Stimulated activated CD8-positive, alpha-beta memory T cell treated with anti-CD3 and anti-CD28 coated beads, Interleukin-4, amount 100 ng/mL, for 4 hours (primary cell): ENCODE measurements around the gene GALNT2.
A peak's percentile ranks its signal among the peaks of the same experiment; 100 is the strongest.

Source experiments
- DNase-seq, 2 donors: peaks; one replicate each; pipeline ENCODE4 v3.0.0-alpha.2; 2020; ENCODE audit warnings: low read depth in 2 of 2, low spot score in 1 of 2

Gene GALNT2

DNA sequence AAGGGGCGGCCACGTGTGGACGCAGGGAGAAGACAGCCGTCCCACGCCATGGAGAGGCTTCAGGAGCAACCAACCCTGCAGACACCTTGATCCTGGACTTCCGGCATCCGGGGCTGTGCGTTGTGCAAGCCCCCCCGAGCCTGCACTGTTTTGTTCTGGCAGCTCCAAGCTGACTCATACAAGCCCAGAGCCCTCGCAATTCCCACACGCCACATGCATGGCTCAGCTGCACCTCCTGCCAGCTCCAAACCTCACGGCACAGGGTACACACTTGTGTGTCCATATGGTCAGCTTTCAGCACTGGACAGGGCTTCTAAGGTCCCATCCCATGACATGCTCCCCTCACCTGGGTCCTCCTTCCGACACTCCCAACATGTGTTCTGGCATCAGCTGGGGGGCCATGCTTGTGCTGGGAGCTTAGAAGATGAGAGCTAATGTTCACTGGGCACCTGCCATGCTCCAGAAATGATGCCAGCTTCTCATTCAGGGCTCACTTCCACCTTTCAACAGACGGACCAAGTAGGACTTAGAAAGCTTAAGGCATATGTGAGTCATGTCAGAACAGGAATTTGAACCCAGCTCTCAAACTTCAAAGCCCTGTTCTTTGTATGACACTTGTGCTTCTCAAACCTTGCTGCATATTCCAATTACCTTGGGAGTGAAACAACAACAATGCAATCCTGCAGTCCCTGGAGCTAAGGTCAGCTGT lies 221.8 kb downstream of the GALNT2 start:
- DNase-seq, result no peak

DNA sequence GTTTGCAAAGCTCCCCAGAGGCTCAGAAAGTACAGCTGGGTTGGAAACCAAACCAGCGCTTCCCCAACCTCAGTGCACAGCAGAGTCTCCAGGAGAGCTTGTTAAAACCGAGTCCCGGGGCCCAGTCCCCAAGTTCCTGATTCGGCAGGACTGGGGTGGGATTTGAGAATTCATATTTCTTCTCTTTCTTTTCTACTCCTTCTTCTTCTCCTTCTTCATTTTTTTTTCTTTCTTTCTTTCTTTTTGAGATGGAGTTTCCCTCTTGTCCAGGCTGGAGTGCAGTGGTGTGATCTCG lies 222.3 kb downstream of the GALNT2 start:
- DNase-seq, result no peak

DNA sequence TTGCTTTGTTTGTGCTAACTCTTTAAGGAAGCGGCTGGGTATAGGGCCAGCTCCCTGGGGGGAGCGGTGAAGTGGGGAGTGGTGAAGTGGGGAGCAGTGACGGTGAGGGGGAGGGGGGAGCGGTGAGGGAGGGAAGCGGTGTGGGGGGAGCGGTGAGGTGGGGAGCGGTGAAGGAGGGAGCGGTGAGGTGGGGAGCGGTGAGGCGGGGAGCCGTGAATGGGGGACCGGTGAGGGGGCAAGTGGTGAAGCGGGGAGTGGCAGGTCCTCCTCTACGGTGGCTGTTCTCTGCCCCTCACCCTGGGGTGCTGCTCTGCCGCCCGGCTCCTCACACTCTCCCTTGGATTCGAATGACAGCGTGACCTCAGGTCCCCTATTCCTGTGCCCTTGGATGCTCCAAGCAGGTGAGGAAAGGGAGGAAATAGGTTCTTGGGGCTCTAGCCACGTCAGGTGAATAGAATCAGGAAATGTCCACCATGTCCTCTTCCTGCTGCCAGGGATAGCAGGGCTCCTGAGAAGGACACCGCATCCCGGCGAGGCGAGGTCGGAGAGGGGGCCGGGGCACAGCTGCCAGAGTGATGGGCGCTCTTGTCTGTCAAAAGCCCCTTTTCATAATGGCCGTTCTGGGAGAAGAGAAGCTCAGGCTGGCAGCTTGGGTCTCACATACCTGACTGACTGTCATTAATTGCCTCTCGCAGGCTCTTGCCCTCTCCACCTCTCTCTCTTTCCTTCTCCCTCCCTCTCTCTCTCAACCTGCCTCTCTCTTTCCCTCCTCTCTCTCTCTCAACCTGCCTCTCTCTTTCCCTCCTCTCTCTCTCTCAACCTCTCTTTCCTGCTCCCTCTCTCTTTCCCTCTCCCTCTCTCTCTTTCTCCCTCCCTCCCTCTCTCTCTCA lies 224.9 kb downstream of the GALNT2 start:
- DNase-seq, result no peak

DNA sequence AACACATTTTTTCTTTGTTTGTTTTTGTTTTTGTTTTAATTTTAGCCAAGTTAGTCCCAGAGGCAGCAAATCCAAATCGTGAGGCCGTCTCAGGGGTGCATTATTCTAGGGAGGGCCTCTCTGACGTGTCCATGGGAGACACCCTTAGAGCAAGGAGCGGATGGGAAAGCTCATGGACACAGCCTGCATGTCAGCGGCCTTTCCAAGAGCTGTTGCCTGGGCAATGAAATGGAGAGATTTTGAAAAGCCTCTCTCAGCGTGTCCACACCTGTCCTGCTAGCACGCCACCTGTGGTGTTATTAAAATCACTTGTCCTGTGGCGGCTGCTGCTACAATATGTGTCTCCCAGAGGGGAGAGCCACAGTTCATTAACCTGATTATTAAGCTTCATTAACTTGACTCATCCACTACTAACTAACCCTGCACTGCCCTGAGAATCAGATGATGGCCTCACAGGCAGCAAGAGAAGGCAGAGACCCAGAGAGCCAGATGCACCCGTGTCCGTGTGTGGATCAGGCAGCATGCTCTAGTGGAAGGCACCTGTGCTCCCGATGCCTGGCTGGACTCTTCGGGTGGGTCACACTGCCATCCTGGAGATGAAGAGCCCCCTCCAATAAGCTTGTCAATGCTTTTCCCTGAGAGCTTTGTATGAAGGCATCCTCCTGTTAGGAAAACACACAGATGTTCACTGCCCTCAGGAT lies 225.8 kb downstream of the GALNT2 start:
- DNase-seq, result no peak

DNA sequence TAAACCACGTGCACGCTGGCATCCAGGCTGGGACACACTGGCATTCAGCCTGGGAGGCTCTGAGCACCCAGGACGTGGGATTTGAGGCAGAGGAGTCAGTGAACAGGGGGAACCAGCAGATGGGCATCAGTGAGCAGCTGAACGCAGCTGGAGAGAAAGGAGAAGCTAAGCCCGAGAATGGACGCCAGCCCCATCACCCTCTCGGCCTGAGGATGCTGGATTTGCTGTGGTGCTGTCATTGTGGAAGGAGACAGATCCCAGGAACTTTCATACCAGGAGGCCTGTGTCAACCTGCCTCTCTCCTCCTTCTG lies 226.3 kb downstream of the GALNT2 start:
- no peak for DNase-seq

DNA sequence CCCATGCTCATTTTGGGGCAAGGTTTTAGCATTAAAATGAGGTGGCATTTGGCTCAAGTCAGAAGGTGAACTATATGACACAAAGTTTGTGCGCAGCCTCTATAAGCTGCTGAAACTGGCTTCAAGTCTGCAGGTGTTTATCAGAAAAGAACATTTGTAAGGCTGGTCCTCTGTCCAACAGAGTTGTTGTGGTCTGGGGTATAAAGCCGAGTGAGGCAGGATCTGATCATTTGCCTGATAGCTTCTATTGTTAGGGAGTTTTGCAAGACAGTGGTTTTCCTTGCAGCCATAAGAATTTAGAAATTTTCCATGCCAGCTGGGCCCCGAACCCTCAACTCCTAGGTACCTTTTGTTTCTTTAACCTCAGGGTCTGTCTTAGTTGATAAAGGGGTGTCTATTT lies 228.3 kb downstream of the GALNT2 start:
- no peak for DNase-seq

DNA sequence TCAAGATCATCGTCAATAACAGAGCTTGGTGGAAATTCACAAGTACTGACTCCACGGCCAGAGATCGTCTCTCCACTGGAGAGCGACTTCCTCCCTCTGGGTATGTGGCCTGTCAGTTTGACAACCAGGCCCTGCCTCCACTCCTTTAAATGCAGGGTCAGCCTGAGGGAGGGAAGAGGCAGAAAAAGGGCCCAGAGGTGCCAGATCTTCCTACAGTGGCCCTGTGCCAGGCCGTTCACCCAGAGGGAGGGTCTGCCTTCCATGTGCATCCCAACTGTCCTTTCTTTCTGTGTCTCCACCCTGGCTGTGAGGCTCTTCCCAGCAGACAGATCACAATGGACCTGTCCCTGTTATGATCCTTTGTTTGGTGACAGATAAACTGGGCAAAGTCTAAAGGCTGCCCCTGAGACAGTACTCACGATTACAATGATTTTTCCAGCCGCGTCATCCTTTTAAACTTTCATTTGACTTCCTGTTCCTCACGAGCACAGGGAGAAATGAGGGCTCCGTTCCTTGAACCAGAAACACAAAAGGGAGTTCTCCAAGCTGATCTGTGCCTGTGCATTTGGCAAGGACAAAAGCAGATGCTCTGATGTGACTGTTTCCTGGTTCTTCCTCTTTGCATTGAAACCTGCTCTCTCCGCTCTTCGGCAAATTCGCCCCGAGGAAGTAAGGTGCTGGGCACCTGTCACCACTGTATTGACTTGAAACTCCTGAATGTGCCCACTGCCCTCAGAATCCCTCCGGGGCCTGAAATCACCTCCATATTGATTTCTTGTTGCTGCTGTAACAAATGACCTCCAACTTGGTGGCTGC lies 232.4 kb downstream of the GALNT2 start:
- no peak for DNase-seq

DNA sequence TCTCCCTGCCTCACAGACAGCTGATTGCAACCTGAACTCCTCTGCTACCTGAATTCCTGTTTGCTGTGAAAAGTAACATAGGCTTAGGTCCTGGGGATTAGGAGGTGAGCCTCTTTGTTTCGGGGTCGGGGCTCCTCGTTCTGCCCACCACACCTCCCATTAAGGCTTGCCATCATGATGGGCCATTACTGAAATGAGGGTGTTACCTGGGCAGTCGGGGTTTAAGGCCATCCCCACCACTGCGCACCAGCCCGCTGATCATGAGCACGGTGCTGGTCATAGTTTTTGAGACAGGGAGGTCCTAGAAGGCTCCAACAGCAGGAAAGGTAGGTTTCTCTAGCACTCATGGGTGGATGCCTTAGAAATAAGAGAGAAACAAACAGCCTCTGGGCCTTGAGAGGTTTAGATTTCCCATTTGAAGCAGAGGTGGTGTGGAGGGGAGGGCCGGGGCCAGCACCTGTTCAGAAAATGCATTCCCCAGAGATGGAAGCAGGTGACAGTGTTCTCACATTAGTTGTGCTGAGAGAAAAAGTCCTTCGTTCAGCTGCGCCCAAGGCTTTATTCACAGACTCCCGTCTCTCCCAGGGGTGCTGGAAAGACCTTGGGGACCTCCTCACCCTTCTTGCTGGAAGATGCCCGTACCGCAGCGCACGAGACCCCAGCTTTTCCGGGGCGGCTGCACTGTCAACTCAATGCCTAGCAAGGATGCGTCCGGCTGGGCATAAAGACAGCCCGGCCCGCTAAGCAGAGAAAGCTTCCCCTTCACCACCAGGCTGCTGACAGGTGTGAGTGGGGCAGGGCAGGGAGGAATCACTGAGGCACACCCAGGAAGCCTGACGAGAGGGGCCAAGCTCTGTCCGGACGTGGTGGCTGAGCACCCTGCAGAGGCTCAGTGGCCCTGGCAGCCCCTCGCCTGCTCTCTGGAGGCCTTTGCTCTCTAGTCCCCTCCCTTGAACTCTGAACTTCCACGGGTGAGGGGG lies 233.6 kb downstream of the GALNT2 start:
- no peak for DNase-seq

DNA sequence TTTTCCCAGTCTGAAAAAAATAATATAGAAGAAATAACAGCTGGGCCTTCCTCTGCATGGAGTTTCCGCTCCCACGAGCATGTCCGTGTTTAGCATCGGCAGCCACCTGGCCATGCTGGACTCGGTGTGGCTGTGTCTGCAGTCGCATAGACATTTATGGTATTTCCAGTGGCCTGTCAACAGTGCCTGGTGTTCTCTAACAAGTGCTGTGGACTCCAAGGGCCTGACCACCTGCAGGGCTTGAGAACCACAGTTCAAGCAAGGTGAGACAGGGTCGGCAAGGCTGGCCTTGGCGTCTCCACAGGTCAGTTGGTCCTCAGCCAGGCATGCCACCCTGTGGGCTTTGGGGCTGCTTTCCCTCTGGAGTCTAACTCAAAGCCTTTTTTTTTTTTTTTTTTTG lies 234.3 kb downstream of the GALNT2 start:
- no peak for DNase-seq

DNA sequence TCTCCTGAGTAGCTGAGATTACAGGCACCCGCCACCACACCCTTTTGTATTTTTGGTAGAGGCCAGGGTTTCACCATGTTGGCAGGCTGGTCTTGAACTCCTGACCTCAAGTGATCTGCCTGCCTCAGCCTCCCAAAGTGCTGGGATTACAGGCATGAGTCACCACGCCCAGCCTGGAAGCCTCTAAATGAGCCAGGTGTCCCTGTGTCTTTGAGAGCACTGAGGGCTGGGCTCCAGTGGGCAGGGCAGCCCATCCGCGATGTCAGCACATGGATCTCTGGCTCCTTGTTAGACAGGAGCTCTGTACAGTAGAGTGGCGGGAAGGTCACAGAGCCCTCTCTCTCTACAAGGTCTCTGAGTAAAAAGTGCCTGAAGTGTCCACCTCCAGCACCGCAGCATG lies 234.8 kb downstream of the GALNT2 start:
- DNase-seq, result no peak

DNA sequence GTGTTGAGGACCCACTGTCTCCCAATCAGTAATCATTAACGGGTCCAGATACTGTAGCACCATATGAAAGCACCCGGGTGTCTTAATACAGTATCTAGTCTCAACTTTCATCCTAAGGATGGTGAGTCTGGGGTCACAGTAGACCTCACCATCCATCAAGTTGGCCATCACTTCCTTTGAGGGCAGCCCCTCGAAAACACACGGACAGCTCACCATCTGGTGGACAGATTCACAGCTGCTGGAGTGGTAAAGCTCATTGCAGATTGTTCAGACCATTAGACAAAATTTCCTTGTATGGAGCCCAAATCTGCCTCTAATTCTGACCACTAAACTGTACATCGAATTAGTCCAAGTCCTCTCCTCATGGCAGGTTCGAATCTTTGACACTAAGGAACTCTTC lies 236.0 kb downstream of the GALNT2 start:
- no peak for DNase-seq

DNA sequence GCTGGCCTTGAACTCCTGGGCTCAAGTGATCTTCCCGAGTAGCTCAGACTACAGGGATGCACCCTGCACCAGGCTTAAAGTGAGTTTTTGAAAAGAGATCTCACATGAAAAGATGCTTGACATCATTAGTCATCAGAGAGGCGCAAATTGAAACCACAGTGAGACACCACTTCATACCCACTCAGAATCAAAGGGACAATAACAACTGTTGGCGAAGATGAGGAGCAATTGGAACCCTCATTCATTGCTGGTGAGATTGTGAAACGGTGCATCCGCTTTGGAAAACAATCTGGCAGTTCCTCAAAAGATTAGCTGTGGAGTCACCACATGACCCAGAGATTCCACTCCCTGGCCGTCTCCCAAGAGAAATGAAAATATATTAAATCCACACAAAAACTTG lies 236.8 kb downstream of the GALNT2 start:
- no peak for DNase-seq

DNA sequence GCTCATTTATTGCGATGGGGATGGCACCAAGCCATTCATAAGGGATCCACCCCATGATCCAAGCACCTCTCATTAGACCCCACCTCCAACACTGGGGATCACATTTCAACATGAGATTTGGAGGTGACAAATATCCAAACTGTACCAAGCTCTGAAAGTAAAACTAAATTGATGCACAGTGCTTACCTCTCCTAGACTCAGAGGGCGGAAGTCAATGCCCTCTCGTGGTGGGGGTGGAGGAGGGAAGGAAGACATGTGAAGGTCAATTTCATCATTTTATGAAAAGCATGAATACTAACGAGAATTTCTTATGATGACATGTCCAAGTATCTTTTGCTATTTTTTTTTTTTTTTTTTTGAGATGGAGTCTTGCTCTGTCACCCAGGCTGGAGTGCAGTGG lies 239.1 kb downstream of the GALNT2 start:
- DNase-seq, result no peak

DNA sequence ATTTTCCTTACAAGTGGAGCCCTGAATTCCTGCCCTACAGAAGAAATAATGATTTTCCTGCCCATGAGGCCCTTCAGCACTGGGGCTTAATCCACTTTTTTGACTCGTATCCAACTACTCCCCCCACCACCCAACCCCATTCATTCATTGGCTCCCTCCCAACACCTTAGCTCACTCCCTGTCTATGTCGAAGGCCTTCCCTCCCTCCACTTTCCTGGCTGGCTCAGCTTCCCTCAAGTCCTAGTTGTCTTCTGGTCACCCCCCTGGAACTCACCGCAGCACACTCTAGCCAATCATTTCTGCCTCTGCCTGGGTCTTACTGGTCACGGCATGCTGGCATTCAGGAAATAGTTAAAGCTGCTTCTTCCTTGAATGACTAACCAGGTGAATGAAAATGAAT lies 240.2 kb downstream of the GALNT2 start:
- DNase-seq, result no peak

DNA sequence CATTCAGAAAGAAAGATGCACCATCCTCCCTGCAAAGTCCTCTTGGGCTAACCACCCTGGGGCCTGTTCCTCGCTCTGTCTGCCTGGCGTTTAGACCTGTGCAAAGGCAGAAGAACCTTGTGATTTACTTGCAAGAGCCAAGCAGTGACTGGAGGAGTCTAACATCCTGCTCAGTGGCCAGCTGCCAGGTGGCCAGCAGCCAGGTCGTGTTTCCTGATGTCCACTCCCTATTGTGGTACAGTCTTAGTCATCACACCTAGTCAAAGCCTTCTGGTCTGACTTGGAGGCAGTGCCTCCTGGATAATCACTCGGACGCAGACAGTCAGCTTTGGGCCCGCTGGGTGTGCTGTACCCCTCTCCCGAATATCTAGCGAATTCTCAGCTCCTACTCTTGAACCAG lies 241.0 kb downstream of the GALNT2 start:
- no peak for DNase-seq

DNA sequence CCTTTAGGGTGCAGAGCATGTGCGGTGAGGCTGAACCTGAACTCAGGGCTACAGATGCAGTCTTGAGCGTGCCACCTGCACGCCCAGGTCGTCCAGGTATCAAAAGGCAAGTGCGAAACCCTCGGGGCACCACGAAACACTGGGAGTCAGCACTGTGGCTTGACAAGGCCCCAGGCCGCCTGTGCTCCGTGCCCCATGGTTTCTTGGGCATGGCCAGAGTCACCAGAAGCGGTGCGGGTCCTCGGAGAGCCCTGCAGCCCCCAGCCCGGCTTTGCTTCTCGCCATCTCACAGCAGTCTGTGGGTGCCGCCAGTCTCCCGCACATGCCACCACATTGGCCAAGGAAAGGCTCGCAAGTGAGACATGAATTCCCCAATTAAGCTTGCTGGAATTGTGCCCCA lies 241.8 kb downstream of the GALNT2 start:
- no peak for DNase-seq

DNA sequence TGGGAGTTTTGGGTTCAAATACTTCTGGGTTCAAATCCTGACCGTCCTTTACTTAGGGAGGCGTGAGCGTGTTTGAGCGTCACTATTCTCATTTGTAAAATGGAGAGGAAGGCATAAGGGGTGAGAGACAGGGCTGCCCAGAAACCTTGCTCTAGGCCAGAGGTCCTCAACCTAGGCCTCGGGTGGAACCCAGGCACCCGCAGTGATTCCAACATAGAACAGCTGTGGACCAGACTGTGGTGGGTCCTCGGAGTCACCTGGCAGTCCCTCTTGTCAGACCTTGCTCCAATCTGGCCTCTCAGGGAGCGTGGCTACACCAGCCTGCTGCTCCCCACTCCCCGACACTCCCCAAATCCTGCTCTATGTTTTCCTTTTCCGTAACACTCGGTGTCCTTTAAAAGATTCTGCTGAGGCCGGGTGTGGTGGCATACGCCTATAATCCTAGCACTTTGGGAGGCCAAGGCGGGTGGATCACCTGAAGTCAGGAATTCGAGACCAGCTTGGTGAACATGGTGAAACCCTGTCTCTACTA lies 242.7 kb downstream of the GALNT2 start:
- DNase-seq, result no peak

DNA sequence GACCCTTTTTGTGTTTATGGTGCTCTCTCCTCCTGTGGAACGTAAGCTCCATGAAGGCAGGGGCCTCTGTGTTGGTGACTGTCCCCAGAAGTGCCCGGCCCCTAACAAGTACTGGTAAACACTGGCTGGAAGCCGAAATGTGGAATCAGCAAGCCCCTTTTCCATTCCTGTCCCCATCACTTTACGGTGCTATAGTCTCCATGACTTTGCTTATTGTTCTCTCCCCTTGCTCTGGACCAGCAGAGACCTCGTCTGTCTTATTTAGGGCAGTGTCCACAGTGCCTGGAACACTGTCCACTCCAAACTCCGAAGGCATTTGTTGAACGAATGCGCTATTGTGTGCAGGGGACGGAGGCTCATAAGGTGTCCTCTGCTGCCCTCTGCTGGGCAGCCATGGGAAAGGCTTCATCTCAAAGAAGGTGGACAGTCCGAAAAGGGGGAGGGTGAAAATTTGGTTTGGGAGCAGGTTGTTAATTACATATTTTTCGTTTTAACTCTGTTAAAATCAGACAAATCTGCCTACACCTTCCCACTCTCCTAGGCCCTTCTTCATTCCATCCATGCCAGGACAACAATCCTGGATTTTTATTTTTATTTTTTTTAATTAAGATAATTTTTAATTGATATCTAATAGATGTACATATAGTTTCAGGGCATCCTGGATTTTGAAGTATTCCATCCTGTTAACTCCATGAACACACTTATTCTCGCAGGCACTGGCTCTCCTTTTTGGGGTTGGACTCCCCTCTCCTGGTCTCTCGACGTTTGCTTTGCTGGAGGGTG lies 243.5 kb downstream of the GALNT2 start:
- peak; percentile 12 to 25 for DNase-seq

DNA sequence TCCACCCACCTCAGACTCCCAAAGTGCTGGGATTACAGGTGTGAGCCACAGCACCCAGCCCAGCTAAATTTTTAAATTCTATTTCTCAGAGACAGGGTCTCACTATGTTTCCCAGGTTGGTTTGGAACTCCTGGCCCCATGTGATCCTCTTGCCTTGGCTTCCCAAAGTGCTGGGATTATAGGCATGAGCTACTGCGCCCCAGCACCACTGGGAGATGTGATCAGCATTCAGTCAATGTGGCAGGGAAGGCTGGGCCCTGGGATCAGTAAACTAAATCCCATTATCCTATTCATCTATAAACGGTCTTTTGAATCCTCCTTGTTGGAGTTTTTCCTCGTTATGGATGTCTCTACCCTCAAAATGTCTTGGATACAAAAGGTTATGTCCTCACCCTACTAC lies 245.6 kb downstream of the GALNT2 start:
- no peak for DNase-seq
